K562 (cell line): ENCODE results near the gene OPRD1. TPM values are rescaled to one million over a fixed set of nuclear protein-coding genes. Genes with fewer than 3 reads are reported as not detected.

ENCODE experiments used
- SAP30 ChIP-seq: fragments of 200-600 bp; sonication (generic); IDR thresholded peaks from 2 replicates; pipeline ENCODE4 v1.6.1; 2012; ENCODE audit warnings: borderline replicate concordance, low read depth, mild to moderate bottlenecking, moderate library complexity, low read length, control low read depth, inconsistent platforms; ENCODE audit not compliant: insufficient read depth, poor library complexity, severe bottlenecking
- polyA plus RNA-seq, 8 experiments: library from polyadenylated mRNA; depleted of rRNA in 4 of 8; stranded (reverse) in 5 of 8; unstranded in 3 of 8; fragments of >200 nt; fragmentation: Nextera tagmentation in 2 of 8; fragmentation: Illumina TruSeq in 1 of 8; extraction: Ambion mirVana in 2 of 8; extraction: Trizol in 1 of 8; gene quantifications; 2 replicates each; pipeline versions ENCODE4 v1.2.1 to v1.2.3, GENCODE V29; 2011 to 2014; ENCODE audit warnings: inconsistent platforms in 1 of 8, missing spikeins in 1 of 8
- total RNA-seq, 7 experiments: library from RNA; depleted of rRNA in 6 of 7; stranded (reverse); fragments of >200 nt in 6 of 7; fragmentation: Illumina TruSeq in 2 of 7; extraction: Trizol in 2 of 7; gene quantifications; 2 replicates each; pipeline versions ENCODE4 v1.2.1 to v1.2.3, GENCODE V29; 2011 to 2021; ENCODE audit warnings: low replicate concordance in 1 of 7
- TF ChIP-seq, protein P1 (sequence below), 2 experiments: fragments of 450-650 bp; formaldehyde crosslinking in 1 of 2; IDR thresholded peaks; 2 replicates each; pipeline versions ENCODE4 v1.4.0 to v1.6.1; 2014 to 2020; ENCODE audit warnings: mild to moderate bottlenecking in 2 of 2, borderline replicate concordance in 1 of 2, low read depth in 1 of 2

The OPRD1 gene
- total and polyA plus RNA-seq, 9 of the 15 experiments (the other 6 are each of a cell fraction or from before 2014, with no cell fraction given), result under 0.01 to 0.03 (median under 0.01) TPM; not detected in 6

DNA sequence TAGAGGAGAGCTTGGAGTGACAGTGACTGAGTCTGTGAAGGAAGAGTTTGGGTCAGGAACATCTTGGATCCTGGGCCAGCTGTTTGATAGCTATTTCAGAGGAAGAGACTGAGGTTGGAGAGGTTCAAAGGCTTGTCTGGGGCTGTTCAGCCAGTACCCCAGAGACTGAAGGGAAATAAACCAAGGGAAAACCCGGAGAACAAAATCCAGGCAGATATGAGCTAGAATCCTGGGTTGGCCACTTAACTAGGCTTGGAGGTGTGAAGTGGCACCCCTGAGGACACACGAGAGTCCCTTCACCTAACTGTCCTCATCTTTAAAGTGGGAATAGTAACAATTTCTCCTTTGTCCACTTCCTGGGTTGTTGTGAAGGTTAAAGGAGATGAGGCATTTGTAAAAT lies 79.3 kb downstream of the OPRD1 start (continued):
- TF ChIP-seq, protein P1, sequence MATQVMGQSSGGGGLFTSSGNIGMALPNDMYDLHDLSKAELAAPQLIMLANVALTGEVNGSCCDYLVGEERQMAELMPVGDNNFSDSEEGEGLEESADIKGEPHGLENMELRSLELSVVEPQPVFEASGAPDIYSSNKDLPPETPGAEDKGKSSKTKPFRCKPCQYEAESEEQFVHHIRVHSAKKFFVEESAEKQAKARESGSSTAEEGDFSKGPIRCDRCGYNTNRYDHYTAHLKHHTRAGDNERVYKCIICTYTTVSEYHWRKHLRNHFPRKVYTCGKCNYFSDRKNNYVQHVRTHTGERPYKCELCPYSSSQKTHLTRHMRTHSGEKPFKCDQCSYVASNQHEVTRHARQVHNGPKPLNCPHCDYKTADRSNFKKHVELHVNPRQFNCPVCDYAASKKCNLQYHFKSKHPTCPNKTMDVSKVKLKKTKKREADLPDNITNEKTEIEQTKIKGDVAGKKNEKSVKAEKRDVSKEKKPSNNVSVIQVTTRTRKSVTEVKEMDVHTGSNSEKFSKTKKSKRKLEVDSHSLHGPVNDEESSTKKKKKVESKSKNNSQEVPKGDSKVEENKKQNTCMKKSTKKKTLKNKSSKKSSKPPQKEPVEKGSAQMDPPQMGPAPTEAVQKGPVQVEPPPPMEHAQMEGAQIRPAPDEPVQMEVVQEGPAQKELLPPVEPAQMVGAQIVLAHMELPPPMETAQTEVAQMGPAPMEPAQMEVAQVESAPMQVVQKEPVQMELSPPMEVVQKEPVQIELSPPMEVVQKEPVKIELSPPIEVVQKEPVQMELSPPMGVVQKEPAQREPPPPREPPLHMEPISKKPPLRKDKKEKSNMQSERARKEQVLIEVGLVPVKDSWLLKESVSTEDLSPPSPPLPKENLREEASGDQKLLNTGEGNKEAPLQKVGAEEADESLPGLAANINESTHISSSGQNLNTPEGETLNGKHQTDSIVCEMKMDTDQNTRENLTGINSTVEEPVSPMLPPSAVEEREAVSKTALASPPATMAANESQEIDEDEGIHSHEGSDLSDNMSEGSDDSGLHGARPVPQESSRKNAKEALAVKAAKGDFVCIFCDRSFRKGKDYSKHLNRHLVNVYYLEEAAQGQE (IDR thresholded peaks at IDR 0.05; ENCODE audit: borderline replicate concordance), result no peak
- TF ChIP-seq, protein P1 (CRISPR knock-in tag; IDR thresholded peaks at IDR 0.05; ENCODE audit: low read depth), result no peak
- no peak for TF ChIP-seq SAP30
